GM23338 (cell line): ENCODE results near the gene MYLK. TPM values are rescaled to one million over a fixed set of nuclear protein-coding genes. Genes with fewer than 3 reads are reported as not detected.

ENCODE experiments used
- ATAC-seq: fragments of 200-7000 bp; cut with Tn5 transposase; 3 replicates; pipeline ENCODE4 v1.9.1; 2020
- DNase-seq: peaks from one replicate; pipeline ENCODE4 v3.0.0-alpha.2; 2015; ENCODE audit warnings: low spot score
- H2AFZ ChIP-seq: fragments of 200-600 bp; sonication (generic); 2 replicates; pipeline ENCODE4 v1.8.0; 2016; ENCODE audit warnings: antibody characterized with exemption, mild to moderate bottlenecking, moderate library complexity
- H3F3A ChIP-seq: fragments of 200-600 bp; sonication (generic); replicated peaks from 2 replicates; pipeline ENCODE4 v1.8.0; 2017; ENCODE audit warnings: antibody characterized with exemption, mixed run types, low read depth
- H3K27ac ChIP-seq: fragments of 200-600 bp; sonication (generic); 2 replicates; pipeline ENCODE4 v1.6.1; 2016; ENCODE audit warnings: low read depth
- H3K27me3 ChIP-seq: fragments of 200-600 bp; sonication (generic); 2 replicates; pipeline ENCODE4 v1.8.0; 2016; ENCODE audit warnings: mild to moderate bottlenecking, mixed run types, moderate library complexity; ENCODE audit not compliant: insufficient read depth
- H3K36me3 ChIP-seq: fragments of 200-600 bp; sonication (generic); 2 replicates; pipeline ENCODE4 v1.8.0; 2016; ENCODE audit warnings: mild to moderate bottlenecking; ENCODE audit not compliant: insufficient read depth
- H3K4me1 ChIP-seq: fragments of 200-600 bp; sonication (generic); 2 replicates; pipeline ENCODE4 v1.8.0; 2016; ENCODE audit warnings: mild to moderate bottlenecking, moderate library complexity; ENCODE audit not compliant: insufficient read depth
- H3K4me2 ChIP-seq: fragments of 200-600 bp; sonication (generic); 2 replicates; pipeline ENCODE4 v1.7.1; 2017; ENCODE audit warnings: mixed run types
- H3K4me3 ChIP-seq: fragments of 200-600 bp; sonication (generic); 2 replicates; pipeline ENCODE4 v1.6.1; 2016; ENCODE audit warnings: mixed run types
- H3K79me2 ChIP-seq: fragments of 200-600 bp; sonication (generic); replicated peaks from 2 replicates; pipeline ENCODE4 v1.8.0; 2017; ENCODE audit warnings: mild to moderate bottlenecking; ENCODE audit not compliant: insufficient read depth
- H3K9me2 ChIP-seq: fragments of 200-600 bp; sonication (generic); 2 replicates; pipeline ENCODE4 v1.8.0; 2017; ENCODE audit not compliant: insufficient read depth
- H4K20me1 ChIP-seq: fragments of 200-600 bp; sonication (generic); replicated peaks from 2 replicates; pipeline ENCODE4 v1.8.0; 2017; ENCODE audit warnings: mild to moderate bottlenecking; ENCODE audit not compliant: insufficient read depth
- H3K27ac Mint-ChIP-seq: 2 replicates; pipeline ENCODE4 v1.8.0; 2020; ENCODE audit warnings: inconsistent platforms, mild to moderate bottlenecking, moderate library complexity, mixed read lengths
- H3K27me3 Mint-ChIP-seq: 3 replicates; pipeline ENCODE4 v1.8.0; 2022; ENCODE audit warnings: low read depth, mild to moderate bottlenecking, moderate library complexity, mixed read lengths, inconsistent platforms; ENCODE audit not compliant: insufficient read depth, poor library complexity
- H3K36me3 Mint-ChIP-seq: 3 replicates; pipeline ENCODE4 v1.8.0; 2021; ENCODE audit warnings: low read depth, mild to moderate bottlenecking, inconsistent platforms, moderate library complexity, mixed read lengths
- H3K4me1 Mint-ChIP-seq: 3 replicates; pipeline ENCODE4 v1.8.0; 2020; ENCODE audit warnings: mild to moderate bottlenecking, inconsistent platforms, mixed read lengths
- H3K4me3 Mint-ChIP-seq: 3 replicates; pipeline ENCODE4 v1.8.0; 2021; ENCODE audit warnings: moderate library complexity, mild to moderate bottlenecking, inconsistent platforms, mixed read lengths
- H3K9me3 Mint-ChIP-seq: 3 replicates; pipeline ENCODE4 v1.8.0; 2020; ENCODE audit warnings: moderate library complexity, mild to moderate bottlenecking, inconsistent platforms, mixed read lengths
- CREB1 ChIP-seq: fragments of 250-450 bp; sonication (Bioruptor Pico); IDR thresholded peaks from 2 replicates; pipeline ENCODE4 v1.5.0; 2020; ENCODE audit warnings: low read depth, mild to moderate bottlenecking, moderate library complexity
- EZH2phosphoT487 ChIP-seq: fragments of 200-600 bp; sonication (generic); IDR thresholded peaks from one replicate; pipeline ENCODE4 v1.8.1; 2018; ENCODE audit warnings: antibody characterized with exemption; ENCODE audit not compliant: unreplicated experiment
- NANOG ChIP-seq: IDR thresholded peaks from 2 replicates; pipeline ENCODE4 v1.6.1; 2016; ENCODE audit warnings: antibody characterized with exemption, borderline replicate concordance
- POLR2AphosphoS5 ChIP-seq: IDR thresholded peaks from 2 replicates; pipeline ENCODE4 v1.6.1; 2016; ENCODE audit warnings: antibody characterized with exemption, low read depth
- STAT1 ChIP-seq: IDR thresholded peaks from one replicate; pipeline ENCODE4 v1.6.1; 2016; ENCODE audit warnings: antibody characterized with exemption; ENCODE audit not compliant: unreplicated experiment
- ZNF114 ChIP-seq: fragments of 250-450 bp; sonication (Bioruptor Pico); IDR thresholded peaks from 2 replicates; pipeline ENCODE4 v1.5.0; 2020; ENCODE audit warnings: mild to moderate bottlenecking, moderate library complexity
- polyA plus RNA-seq: library from polyadenylated mRNA; unstranded; fragments of >200 nt; fragmentation: Nextera tagmentation; extraction: Ambion mirVana; gene quantifications from 2 replicates; pipeline ENCODE4 v1.2.1, GENCODE V29; 2016
- total RNA-seq: library from RNA; depleted of rRNA; stranded (reverse); fragments of >200 nt; shearing (Covaris generic); gene quantifications from 2 replicates; pipeline ENCODE4 v1.2.3, GENCODE V29; 2014
- TF ChIP-seq, protein P1 (sequence below): IDR thresholded peaks from 2 replicates; pipeline ENCODE4 v1.6.1; 2016; ENCODE audit warnings: antibody characterized with exemption
- TF ChIP-seq, protein P2 (sequence below), 2 experiments: fragments of 200-600 bp in 1 of 2; sonication (generic) in 1 of 2; conservative IDR thresholded peaks; 2 replicates each; pipeline versions ENCODE4 v1.5.1 to v1.6.1; 2016 to 2017; ENCODE audit warnings: antibody characterized with exemption in 2 of 2, low read depth in 2 of 2, mild to moderate bottlenecking in 2 of 2, moderate library complexity in 1 of 2
- TF ChIP-seq, protein P3 (sequence below): fragments of 250-450 bp; sonication (Bioruptor Pico); IDR thresholded peaks from 2 replicates; pipeline ENCODE4 v1.5.0; 2020; ENCODE audit warnings: mild to moderate bottlenecking, moderate library complexity

MYLK gene
- total and polyA plus RNA-seq, 2 experiments from 2014 or later = 11.5 to 17.9 TPM

DNA sequence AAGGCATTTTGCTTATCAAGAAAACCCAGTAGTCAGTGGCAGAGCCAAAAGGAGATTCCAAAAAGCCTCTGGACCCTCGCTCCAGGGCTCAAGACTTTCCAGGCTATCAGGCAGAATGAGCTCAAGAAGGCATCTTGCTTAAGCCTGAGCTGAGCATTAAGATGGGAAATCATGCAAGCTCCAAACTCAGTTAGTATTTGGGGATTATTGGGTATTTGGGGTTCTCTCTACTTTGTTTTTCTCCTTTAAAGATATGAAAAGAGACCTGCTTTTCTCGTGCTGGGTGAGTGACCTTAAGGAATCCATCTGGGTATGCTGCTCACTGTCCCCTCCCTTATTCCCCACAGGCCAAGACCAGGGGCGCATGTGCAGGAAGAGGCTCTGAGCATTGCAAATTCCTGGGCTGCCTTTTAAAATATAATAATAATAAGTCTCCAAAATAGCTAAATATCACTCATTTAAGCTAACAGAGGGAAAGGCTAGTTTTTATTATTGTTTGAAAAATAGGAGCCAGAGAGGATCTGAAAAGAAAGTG, 223.9 kb downstream of the MYLK start (continued):
- TF ChIP-seq CREB1 (CRISPR knock-in tag) (no peak), EZH2phosphoT487 (no peak)
- TF ChIP-seq, protein P1, sequence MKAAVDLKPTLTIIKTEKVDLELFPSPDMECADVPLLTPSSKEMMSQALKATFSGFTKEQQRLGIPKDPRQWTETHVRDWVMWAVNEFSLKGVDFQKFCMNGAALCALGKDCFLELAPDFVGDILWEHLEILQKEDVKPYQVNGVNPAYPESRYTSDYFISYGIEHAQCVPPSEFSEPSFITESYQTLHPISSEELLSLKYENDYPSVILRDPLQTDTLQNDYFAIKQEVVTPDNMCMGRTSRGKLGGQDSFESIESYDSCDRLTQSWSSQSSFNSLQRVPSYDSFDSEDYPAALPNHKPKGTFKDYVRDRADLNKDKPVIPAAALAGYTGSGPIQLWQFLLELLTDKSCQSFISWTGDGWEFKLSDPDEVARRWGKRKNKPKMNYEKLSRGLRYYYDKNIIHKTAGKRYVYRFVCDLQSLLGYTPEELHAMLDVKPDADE = no peak

DNA sequence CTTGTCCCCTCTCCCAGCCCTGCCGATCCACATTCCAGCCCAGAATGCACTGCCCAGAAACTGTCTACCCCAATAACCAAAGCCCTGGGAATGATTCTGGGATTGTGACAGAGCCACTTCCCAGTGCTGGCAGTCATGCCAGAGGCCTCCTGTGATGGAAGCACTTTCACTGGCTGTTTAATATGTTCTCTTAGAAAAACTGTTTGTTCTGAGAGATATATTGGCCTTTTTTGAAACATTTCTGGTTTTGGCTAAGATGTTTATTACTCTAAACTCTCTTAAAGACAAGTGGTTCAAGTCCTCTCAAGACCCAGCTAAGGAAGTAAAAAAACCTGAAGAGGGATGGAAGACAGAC, 225.3 kb downstream of the MYLK start:
- DNase-seq = no peak
- Histone ChIP-seq H3K27me3 (no peaks in the 10 kb centered on the region), H4K20me1 (no peaks in the 10 kb centered on the region), H3K27ac (no peak overlapping the region), H3F3A (no peaks in the 10 kb centered on the region), H2AFZ (no peak overlapping the region), H3K36me3 (no peaks in the 10 kb centered on the region; the same call in 1 of the 2 replicates), H3K4me3 (no peak overlapping the region), H3K79me2 (no peaks in the 10 kb centered on the region), H3K9me2 (no peaks in the 10 kb centered on the region), H3K4me2 (no peak overlapping the region), H3K4me1 (no peaks in the 10 kb centered on the region)
- H3K36me3 Mint-ChIP-seq = peaks cover 23% of the 10 kb centered on the region
- ATAC-seq = no peak
- H3K9me3 Mint-ChIP-seq = peaks cover 6% of the 10 kb centered on the region
- TF ChIP-seq, protein P2, sequence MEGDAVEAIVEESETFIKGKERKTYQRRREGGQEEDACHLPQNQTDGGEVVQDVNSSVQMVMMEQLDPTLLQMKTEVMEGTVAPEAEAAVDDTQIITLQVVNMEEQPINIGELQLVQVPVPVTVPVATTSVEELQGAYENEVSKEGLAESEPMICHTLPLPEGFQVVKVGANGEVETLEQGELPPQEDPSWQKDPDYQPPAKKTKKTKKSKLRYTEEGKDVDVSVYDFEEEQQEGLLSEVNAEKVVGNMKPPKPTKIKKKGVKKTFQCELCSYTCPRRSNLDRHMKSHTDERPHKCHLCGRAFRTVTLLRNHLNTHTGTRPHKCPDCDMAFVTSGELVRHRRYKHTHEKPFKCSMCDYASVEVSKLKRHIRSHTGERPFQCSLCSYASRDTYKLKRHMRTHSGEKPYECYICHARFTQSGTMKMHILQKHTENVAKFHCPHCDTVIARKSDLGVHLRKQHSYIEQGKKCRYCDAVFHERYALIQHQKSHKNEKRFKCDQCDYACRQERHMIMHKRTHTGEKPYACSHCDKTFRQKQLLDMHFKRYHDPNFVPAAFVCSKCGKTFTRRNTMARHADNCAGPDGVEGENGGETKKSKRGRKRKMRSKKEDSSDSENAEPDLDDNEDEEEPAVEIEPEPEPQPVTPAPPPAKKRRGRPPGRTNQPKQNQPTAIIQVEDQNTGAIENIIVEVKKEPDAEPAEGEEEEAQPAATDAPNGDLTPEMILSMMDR (conservative IDR thresholded peaks at IDR 0.05; ENCODE audit: low read depth in 2 of 2) = no peak
- TF ChIP-seq CREB1 (CRISPR knock-in tag) = no peak
- TF ChIP-seq NANOG = no peak
- no peak for TF ChIP-seq STAT1
- TF ChIP-seq, protein P1 = no peak
- no peak for TF ChIP-seq POLR2AphosphoS5
- TF ChIP-seq, protein P3, sequence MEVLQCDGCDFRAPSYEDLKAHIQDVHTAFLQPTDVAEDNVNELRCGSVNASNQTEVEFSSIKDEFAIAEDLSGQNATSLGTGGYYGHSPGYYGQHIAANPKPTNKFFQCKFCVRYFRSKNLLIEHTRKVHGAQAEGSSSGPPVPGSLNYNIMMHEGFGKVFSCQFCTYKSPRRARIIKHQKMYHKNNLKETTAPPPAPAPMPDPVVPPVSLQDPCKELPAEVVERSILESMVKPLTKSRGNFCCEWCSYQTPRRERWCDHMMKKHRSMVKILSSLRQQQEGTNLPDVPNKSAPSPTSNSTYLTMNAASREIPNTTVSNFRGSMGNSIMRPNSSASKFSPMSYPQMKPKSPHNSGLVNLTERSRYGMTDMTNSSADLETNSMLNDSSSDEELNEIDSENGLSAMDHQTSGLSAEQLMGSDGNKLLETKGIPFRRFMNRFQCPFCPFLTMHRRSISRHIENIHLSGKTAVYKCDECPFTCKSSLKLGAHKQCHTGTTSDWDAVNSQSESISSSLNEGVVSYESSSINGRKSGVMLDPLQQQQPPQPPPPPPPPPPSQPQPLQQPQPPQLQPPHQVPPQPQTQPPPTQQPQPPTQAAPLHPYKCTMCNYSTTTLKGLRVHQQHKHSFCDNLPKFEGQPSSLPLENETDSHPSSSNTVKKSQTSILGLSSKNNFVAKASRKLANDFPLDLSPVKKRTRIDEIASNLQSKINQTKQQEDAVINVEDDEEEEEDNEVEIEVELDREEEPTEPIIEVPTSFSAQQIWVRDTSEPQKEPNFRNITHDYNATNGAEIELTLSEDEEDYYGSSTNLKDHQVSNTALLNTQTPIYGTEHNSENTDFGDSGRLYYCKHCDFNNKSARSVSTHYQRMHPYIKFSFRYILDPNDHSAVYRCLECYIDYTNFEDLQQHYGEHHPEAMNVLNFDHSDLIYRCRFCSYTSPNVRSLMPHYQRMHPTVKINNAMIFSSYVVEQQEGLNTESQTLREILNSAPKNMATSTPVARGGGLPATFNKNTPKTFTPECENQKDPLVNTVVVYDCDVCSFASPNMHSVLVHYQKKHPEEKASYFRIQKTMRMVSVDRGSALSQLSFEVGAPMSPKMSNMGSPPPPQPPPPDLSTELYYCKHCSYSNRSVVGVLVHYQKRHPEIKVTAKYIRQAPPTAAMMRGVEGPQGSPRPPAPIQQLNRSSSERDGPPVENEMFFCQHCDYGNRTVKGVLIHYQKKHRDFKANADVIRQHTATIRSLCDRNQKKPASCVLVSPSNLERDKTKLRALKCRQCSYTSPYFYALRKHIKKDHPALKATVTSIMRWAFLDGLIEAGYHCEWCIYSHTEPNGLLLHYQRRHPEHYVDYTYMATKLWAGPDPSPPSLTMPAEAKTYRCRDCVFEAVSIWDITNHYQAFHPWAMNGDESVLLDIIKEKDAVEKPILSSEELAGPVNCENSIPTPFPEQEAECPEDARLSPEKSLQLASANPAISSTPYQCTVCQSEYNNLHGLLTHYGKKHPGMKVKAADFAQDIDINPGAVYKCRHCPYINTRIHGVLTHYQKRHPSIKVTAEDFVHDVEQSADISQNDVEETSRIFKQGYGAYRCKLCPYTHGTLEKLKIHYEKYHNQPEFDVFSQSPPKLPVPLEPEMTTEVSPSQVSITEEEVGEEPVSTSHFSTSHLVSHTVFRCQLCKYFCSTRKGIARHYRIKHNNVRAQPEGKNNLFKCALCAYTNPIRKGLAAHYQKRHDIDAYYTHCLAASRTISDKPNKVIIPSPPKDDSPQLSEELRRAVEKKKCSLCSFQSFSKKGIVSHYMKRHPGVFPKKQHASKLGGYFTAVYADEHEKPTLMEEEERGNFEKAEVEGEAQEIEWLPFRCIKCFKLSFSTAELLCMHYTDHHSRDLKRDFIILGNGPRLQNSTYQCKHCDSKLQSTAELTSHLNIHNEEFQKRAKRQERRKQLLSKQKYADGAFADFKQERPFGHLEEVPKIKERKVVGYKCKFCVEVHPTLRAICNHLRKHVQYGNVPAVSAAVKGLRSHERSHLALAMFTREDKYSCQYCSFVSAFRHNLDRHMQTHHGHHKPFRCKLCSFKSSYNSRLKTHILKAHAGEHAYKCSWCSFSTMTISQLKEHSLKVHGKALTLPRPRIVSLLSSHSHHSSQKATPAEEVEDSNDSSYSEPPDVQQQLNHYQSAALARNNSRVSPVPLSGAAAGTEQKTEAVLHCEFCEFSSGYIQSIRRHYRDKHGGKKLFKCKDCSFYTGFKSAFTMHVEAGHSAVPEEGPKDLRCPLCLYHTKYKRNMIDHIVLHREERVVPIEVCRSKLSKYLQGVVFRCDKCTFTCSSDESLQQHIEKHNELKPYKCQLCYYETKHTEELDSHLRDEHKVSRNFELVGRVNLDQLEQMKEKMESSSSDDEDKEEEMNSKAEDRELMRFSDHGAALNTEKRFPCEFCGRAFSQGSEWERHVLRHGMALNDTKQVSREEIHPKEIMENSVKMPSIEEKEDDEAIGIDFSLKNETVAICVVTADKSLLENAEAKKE (CRISPR knock-in tag) = no peak
- TF ChIP-seq EZH2phosphoT487 = no peak
- TF ChIP-seq ZNF114 (CRISPR knock-in tag) = no peak
- H3K27ac Mint-ChIP-seq = no peak overlapping the region
- no peaks in the 10 kb centered on the region for H3K4me1 Mint-ChIP-seq
- H3K4me3 Mint-ChIP-seq = no peak overlapping the region
- peaks cover 5% of the 10 kb centered on the region for H3K27me3 Mint-ChIP-seq
